NCI-H345 (cell line): ENCODE measurements around the gene GTF2A2.

Experiments used
- DNase-seq: peaks from one replicate; lab custom pipeline; 2025; lab: John Stamatoyannopoulos, UW

Gene GTF2A2

GRCh38 chr15:59605994-59606393 is 51.3 kb downstream of the GTF2A2 start:
- DNase-seq = no peak

- DNase-seq = no peak
Observed at GRCh38 chr15:59598461-59598860, 58.9 kb downstream of the GTF2A2 start.

- no peak for DNase-seq
Observed at GRCh38 chr15:59596640-59597039, 60.7 kb downstream of the GTF2A2 start.

GRCh38 chr15:59595434-59595915 is 61.8 kb downstream of the GTF2A2 start:
- DNase-seq = no peak

GRCh38 chr15:59594991-59595390 is 62.3 kb downstream of the GTF2A2 start:
- DNase-seq = no peak

GRCh38 chr15:59594493-59594942 is 62.8 kb downstream of the GTF2A2 start:
- no peak for DNase-seq

GRCh38 chr15:59591356-59591755 is 66.0 kb downstream of the GTF2A2 start:
- no peak for DNase-seq

GRCh38 chr15:59590027-59590426 is 67.3 kb downstream of the GTF2A2 start:
- no peak for DNase-seq
